ENCODE measurements around the gene IL17RD.

DNA sequence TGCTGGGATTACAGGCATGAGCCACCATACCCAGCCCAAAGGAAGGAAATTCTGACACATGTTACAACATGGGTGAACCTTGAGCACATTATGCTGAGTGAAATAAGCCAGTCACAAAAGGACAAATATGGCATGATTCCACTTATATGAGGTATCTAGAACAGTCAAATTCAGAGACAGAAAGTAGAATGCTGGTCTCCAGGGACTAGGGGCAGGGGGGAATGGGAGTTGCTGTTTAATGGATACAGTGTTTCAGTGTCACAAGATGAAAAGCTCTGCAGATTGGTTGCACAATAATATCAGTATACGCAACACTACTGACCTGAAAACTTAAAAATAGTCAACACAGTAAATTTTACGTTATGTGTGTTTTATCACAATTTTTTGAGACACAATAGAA, 100.6 kb downstream of the IL17RD start:
- TF ChIP-seq CREM (IDR thresholded peaks at IDR 0.05; ENCODE audit: low read depth) (no peak), EGR1 (IDR thresholded peaks at IDR 0.05; ENCODE audit: borderline replicate concordance in 1 of 2, low read depth in 2 of 2, low read length in 2 of 2) (0 out of 3 replicates have a peak, but pooled peaks of 1 of the 2 experiments have one; percentile 13), YY1 (IDR thresholded peaks at IDR 0.05; ENCODE audit: low read depth, low read length) (no peak), SIX5 (IDR thresholded peaks at IDR 0.05; ENCODE audit: low read depth, low read length, severe bottlenecking) (no peak), SP1 (IDR thresholded peaks at IDR 0.05; ENCODE audit: low read depth, low read length) (no peak)
- TF ChIP-seq, protein P1, sequence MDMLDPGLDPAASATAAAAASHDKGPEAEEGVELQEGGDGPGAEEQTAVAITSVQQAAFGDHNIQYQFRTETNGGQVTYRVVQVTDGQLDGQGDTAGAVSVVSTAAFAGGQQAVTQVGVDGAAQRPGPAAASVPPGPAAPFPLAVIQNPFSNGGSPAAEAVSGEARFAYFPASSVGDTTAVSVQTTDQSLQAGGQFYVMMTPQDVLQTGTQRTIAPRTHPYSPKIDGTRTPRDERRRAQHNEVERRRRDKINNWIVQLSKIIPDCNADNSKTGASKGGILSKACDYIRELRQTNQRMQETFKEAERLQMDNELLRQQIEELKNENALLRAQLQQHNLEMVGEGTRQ (IDR thresholded peaks at IDR 0.05; ENCODE audit: borderline replicate concordance, low read depth, low read length): no peak

Measured in GM12878 (cell line).